Measurements from ENCODE around the gene ZNF506. TPM values are rescaled to one million over a fixed set of nuclear protein-coding genes. Genes with fewer than 3 reads are reported as not detected.
"Not testable (repeated sequence)": the region's sequence is repeated elsewhere in the genome, so short reads cannot be mapped to it uniquely, and the experiment has no call there.

Gene ZNF506
- total and polyA plus RNA-seq, 7 donors, result 2.4 to 12.5 (median 8.2) TPM

DNA sequence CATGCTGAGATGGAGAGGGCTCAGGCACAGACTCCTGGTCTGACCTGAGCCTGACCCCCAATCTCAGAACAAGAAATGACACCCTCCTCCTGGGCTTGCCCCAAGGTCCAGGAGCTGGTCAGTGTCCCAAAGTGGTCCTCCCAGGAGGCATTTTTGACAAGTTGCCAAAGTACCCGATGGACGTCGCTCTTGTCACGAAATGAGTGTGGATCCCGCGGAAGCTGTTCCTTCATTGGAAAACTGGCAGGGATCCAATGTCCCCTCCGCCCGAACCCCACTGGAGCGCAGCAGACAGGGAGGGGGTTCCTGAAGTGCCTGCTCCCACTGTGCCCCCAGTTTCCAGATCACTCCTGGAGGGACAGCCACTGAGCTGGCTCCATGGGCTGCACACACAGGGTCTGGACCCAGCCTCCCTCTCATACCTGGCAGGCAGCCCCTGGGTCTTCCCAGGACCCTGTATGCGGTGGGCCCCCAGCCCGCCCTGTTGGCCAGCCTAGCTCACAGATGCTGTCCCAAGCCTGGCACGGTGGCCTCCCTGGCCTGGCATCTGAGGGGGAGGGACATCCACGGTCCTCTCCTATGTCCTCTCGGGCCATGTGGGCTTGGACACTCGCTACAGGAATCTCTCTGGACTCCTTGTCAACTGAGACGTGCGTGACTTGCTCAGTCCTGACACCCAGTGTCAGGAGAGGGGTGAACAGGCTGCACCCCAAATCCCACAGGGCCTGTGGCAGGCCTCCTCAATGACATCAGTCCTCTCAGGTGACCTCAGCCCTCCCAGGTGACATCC is 75.9 kb downstream of the ZNF506 start:
- Histone ChIP-seq H3K36me3 (ENCODE audit: insufficient read depth in 1 of 2, low read depth in 1 of 2) (no peaks in the 10 kb centered on the region), H3K27me3 (ENCODE audit: insufficient read depth in 3 of 3, low read length in 2 of 3) (no peaks in the 10 kb centered on the region), H3K4me1 (no peaks in the 10 kb centered on the region), H3K27ac (no peak overlapping the region), H3K4me3 (no peak overlapping the region), H3K9me3 (no peaks in the 10 kb centered on the region)
- no peak for DNase-seq
- WGBS, 3 donors, result 57 to 60% (median 58%) methylated on average over 17 of the region's 17 CpGs
- TF ChIP-seq, protein P1, sequence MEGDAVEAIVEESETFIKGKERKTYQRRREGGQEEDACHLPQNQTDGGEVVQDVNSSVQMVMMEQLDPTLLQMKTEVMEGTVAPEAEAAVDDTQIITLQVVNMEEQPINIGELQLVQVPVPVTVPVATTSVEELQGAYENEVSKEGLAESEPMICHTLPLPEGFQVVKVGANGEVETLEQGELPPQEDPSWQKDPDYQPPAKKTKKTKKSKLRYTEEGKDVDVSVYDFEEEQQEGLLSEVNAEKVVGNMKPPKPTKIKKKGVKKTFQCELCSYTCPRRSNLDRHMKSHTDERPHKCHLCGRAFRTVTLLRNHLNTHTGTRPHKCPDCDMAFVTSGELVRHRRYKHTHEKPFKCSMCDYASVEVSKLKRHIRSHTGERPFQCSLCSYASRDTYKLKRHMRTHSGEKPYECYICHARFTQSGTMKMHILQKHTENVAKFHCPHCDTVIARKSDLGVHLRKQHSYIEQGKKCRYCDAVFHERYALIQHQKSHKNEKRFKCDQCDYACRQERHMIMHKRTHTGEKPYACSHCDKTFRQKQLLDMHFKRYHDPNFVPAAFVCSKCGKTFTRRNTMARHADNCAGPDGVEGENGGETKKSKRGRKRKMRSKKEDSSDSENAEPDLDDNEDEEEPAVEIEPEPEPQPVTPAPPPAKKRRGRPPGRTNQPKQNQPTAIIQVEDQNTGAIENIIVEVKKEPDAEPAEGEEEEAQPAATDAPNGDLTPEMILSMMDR (IDR thresholded peaks at IDR 0.05), result no peak
- ATAC-seq, result no peak
- intact Hi-C loops (cut with DNase I), result no loop called here

DNA sequence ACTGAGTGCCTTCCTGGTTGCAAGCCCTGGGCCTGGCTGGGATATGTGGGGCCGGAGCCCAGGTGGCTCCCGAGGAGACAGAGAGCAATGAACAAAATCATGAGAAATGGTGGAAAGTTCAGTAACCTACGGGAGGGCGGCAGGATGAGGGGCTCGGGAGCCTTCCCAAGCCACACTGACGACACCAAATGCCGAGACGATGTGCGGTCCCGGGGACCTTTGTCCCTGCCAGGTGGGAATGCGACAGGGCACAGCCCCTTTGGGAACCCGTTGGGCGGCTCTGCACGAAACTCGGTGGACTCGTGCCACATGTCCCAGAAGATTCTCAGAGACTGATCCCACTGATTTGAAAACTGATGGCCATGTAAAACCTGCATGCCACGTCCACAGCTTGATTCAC is 76.9 kb downstream of the ZNF506 start:
- 81 to 85% (median 84%) methylated on average over 17 of the region's 17 CpGs for WGBS, 3 donors
- Histone ChIP-seq H3K27me3 (ENCODE audit: insufficient read depth in 3 of 3, low read length in 2 of 3) (no peaks in the 10 kb centered on the region), H3K4me1 (no peaks in the 10 kb centered on the region), H3K36me3 (ENCODE audit: insufficient read depth in 1 of 2, low read depth in 1 of 2) (no peaks in the 10 kb centered on the region), H3K27ac (no peak overlapping the region), H3K4me3 (no peak overlapping the region), H3K9me3 (no peaks in the 10 kb centered on the region)
- TF ChIP-seq, protein P1 (IDR thresholded peaks at IDR 0.05), result no peak
- intact Hi-C loops (cut with DNase I), result no loop called here
- ATAC-seq (no peak), DNase-seq (no peak)

DNA sequence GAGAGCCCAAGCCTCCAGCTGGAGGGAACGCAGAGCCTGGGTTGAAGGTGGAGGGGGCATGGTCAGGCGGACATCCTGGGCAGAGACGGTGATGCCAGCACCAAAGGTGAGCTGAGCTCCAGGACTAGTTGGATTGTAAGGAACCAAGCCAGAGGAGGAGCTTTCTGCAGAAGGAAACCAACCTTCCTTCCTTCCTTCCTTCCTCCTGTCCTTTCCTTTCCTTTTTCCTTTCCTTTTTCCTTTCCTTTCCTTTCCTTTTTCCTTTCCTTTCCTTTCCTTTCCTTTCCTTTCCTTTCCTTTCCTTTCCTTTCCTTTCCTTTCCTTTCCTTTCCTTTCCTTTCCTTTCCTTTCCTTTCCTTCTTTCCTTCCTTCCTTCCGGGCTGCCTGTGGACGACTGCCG is 77.6 kb downstream of the ZNF506 start:
- intact Hi-C loops (cut with DNase I); H3K27ac ChIP-seq; H3K4me1 ChIP-seq; DNase-seq; H3K36me3 ChIP-seq (ENCODE audit: insufficient read depth in 1 of 2, low read depth in 1 of 2); ATAC-seq; H3K4me3 ChIP-seq; H3K27me3 ChIP-seq (ENCODE audit: insufficient read depth in 3 of 3, low read length in 2 of 3); H3K9me3 ChIP-seq: not testable (repeated sequence)
- 66 to 80% (median 70%) methylated on average over 6 of the region's 6 CpGs for WGBS, 3 donors

DNA sequence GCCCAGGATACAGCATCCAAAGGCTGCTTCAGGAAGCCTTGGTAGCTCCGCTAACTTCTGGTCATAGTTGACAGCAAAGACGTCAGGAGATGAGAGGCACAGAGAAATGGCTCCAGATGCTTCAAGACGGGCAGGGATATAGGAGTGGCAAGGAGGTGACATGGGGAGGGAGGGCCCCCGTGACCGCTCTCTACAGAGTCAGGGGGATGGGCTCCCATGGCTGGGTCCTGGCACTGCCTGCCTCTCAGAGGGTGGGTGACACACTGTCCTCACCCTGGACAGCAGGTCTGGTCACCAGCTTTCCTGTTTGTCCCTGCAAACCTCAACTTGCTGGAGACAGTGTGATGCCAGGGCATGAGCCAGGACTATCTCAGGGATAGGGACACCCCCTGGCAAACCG is 78.4 kb downstream of the ZNF506 start:
- ATAC-seq, result no peak
- no peak for DNase-seq

DNA sequence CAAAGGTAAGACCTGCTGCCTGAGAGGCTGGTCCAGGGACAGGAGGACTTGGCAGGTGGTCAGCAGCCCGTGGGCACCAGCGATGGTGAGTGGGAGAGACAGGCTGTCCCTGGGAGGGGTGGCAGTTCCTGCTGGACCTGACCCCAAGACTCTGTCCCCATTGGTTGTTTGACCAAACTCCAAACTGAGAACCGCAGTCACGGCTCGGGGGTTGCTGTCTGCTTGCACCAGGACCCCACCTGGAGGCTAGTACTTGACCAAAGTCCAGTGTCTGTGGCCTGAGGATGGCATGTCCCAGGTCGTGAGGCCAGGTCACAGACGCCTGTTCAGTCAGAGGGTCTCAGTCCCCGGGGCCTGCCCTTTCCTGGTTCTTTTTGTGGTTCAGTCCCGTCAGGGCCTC is 78.8 kb downstream of the ZNF506 start:
- no peaks in the 10 kb centered on the region for H3K27me3 ChIP-seq (ENCODE audit: insufficient read depth in 3 of 3, low read length in 2 of 3)
- DNase-seq (no peak), ATAC-seq (no peak)
- H3K4me1 ChIP-seq, result no peaks in the 10 kb centered on the region
- no peaks in the 10 kb centered on the region for H3K9me3 ChIP-seq
- TF ChIP-seq, protein P1 (IDR thresholded peaks at IDR 0.05), result no peak
- H3K27ac ChIP-seq, result no peak overlapping the region
- WGBS, 3 donors, result 76 to 81% (median 80%) methylated on average over 9 of the region's 9 CpGs
- intact Hi-C loops (cut with DNase I), result no loop called here
- H3K4me3 ChIP-seq, result no peak overlapping the region
- H3K36me3 ChIP-seq (ENCODE audit: insufficient read depth in 1 of 2, low read depth in 1 of 2), result no peaks in the 10 kb centered on the region

More for the DNA sequence above, 78.4 kb downstream of the ZNF506 start:
- no peak overlapping the region for H3K4me3 ChIP-seq
- TF ChIP-seq, protein P1 (IDR thresholded peaks at IDR 0.05), result no peak
- no peaks in the 10 kb centered on the region for H3K4me1 ChIP-seq
- no peaks in the 10 kb centered on the region for H3K9me3 ChIP-seq
- no peaks in the 10 kb centered on the region for H3K27me3 ChIP-seq (ENCODE audit: insufficient read depth in 3 of 3, low read length in 2 of 3)
- H3K27ac ChIP-seq, result no peak overlapping the region
- H3K36me3 ChIP-seq (ENCODE audit: insufficient read depth in 1 of 2, low read depth in 1 of 2), result no peaks in the 10 kb centered on the region
- 73 to 83% (median 79%) methylated on average over 6 of the region's 6 CpGs for WGBS, 3 donors
- intact Hi-C loops (cut with DNase I), result no loop called here

Other genes starting within 250 kb of the ZNF506 start
- gene PBX4, start 203.1 kb downstream of the ZNF506 start, total RNA-seq, result under 1 TPM in 1 of 4 donors, not detected in 3; 0.17 TPM
- under 1 TPM in 2 of 3 donors, not detected in 1; 0.06 to 0.08 TPM for gene PBX4, start 203.1 kb downstream of the ZNF506 start, polyA plus RNA-seq
- gene LPAR2, start 193.5 kb downstream of the ZNF506 start, total RNA-seq, result 1 to 10 TPM in 1 of 4 donors, under 1 TPM in 3; 0.42 to 1.5 (median 0.55) TPM
- under 1 TPM; 0.08 to 0.38 (median 0.27) TPM for gene LPAR2, start 193.5 kb downstream of the ZNF506 start, polyA plus RNA-seq
- 1 to 10 TPM; 1.4 to 2.3 (median 1.8) TPM for gene GMIP, start 178.1 kb downstream of the ZNF506 start, total RNA-seq
- gene GMIP, start 178.1 kb downstream of the ZNF506 start, polyA plus RNA-seq, result 1 to 10 TPM in 1 of 3 donors, under 1 TPM in 2; 0.51 to 1.1 (median 0.83) TPM
- 10 to 100 TPM; 17.5 to 27.5 (median 21.4) TPM for gene ATP13A1, start 158.1 kb downstream of the ZNF506 start, total RNA-seq
- gene ATP13A1, start 158.1 kb downstream of the ZNF506 start, polyA plus RNA-seq, result 10 to 100 TPM; 15.4 to 23.8 (median 20.6) TPM
- gene ZNF101, start 152.9 kb downstream of the ZNF506 start, total RNA-seq, result 1 to 10 TPM; 1.5 to 3.1 (median 1.9) TPM
- gene ZNF101, start 152.9 kb downstream of the ZNF506 start, polyA plus RNA-seq, result 1 to 10 TPM; 2.1 to 3.8 (median 2.5) TPM
- gene ZNF14, start 88.6 kb downstream of the ZNF506 start, total RNA-seq, result 1 to 10 TPM; 1.5 to 3.4 (median 2.1) TPM
- gene ZNF14, start 88.6 kb downstream of the ZNF506 start, polyA plus RNA-seq, result 1 to 10 TPM; 1.0 to 2.1 (median 1.7) TPM
- gene ZNF253, start 44.1 kb upstream of the ZNF506 start, total RNA-seq, result 10 to 100 TPM in 1 of 4 donors, 1 to 10 TPM in 3; 4.5 to 10.9 (median 6.5) TPM
- gene ZNF253, start 44.1 kb upstream of the ZNF506 start, polyA plus RNA-seq, result 10 to 100 TPM in 1 of 3 donors, 1 to 10 TPM in 2; 1.5 to 13.5 (median 4.2) TPM
- 1 to 10 TPM in 3 of 4 donors, under 1 TPM in 1; 0.69 to 2.3 (median 1.8) TPM for gene ZNF93, start 79.2 kb upstream of the ZNF506 start, total RNA-seq
- 1 to 10 TPM in 1 of 3 donors, under 1 TPM in 2; 0.69 to 2.1 (median 0.94) TPM for gene ZNF93, start 79.2 kb upstream of the ZNF506 start, polyA plus RNA-seq
- gene ZNF682, start 217.8 kb upstream of the ZNF506 start, total RNA-seq, result 1 to 10 TPM in 1 of 4 donors, under 1 TPM in 3; 0.20 to 1.2 (median 0.77) TPM
- gene ZNF682, start 217.8 kb upstream of the ZNF506 start, polyA plus RNA-seq, result 1 to 10 TPM in 1 of 3 donors, under 1 TPM in 2; 0.08 to 1.9 (median 0.78) TPM